Activated T-helper 9 cell treated with anti-CD3 and anti-CD28 coated beads, Interleukin-2, amount 50 U/mL, for 16 hours (primary cell): ENCODE results near the gene ANKRD22.
"Not testable (repeated sequence)": the region's sequence is repeated elsewhere in the genome, so short reads cannot be mapped to it uniquely, and the experiment has no call there.

ENCODE experiments used
- DNase-seq: peaks from one replicate; pipeline ENCODE4 v3.0.0-alpha.2; 2020; ENCODE audit warnings: low read depth

Gene ANKRD22

DNA sequence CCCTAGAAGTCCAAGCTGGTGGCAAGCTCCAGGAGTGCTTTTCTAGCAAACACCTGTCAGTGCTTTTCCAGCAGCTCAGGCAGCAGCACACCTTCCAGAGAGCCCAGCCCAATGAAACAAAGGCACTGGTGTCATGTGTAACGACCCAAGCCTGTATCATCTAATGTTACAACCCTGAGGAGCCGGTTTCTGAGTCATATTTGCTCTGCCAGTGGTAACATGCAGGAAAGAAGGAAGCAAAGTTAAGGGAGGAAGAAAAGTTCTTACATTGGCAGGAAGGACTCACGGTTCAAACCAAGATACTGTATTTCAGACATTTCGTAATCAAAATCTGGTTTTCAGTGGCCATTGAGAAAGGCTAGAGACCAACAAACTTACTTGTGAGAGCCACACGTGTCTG is at the start of gene ANKRD22:
ANKRD22 (minus strand) TSS at position 139 of the 400 bp plus-strand sequence. CDS start 237 bp downstream, outside the sequence.
- DNase-seq: no peak

DNA sequence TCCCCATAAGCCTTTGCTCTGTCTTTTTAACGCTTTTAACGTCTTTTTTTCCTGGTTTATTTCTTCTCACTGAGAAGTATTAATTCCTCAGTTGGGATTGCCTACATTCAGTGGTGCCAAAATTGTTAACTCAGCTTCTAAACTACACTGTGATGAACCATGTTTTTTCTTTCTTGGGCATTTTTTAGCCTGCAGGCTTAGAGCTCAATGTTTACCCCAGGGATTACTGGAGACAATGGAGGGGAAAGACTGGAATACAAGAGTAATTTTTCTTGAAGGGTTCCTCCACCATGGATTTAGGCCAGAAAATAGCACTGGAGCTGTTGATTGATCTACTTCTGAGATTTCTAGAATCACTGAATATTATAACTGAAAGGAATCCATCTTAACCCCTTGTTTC is 48.2 kb upstream of the ANKRD22 start:
- DNase-seq: no peak

DNA sequence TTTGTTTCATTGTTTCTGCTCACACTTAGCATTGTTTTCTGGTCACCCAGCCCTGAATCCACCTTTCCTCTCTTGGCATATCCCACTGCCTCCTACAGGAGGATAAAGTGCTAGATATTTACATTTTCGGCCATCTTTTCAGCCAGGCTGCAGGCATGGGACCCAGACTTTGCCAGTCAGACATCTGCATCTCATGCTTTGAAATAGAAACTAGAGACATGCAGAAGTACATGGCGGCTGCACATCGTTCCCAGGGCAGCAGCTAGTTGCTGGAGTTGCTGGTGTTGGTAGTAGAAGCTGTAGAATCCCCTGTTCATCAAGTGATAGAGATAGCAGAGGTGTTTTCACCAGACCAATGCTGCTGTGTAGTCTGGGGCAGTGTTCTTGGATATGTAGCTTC is 47.1 kb upstream of the ANKRD22 start:
- no peak for DNase-seq

DNA sequence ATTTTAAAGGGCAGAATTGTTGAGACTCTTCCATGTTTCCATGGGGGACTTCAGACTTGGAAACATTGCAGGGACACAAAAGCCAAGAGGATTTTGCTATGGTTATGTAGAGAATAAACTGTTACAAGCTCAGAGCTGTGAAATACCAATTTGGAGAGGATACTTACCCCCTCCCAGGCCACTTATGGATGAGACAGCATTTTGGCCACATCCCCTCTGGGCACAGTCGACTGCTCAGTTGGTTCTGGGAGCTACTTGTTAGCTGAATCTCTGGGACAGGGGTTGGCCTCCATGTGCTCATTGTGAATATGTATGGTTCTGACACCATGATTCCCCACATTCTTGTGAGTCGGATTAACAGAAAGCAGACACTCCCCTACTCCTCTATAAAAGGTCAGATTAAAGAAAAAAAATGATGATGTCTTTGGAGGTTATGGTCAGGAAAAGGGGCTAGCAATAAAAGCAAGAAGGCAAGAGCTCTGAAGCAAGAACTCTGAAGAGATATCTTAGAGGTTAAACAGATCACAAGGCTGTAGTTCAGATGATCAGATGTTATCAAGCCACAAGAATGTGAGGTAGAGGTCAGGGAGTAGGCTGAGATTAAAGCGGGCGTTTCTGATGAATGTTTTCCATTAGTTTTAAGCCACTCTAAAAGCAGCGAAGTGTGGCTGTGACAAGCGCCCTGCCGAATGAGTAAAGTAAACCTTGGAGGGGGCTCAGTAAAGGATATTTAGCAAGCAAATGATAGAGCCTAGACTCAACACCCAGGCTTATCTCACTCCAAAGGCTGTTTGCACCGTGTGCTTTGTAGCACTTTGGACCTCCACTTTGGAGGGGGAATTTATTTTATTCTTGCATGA is 45.6 kb upstream of the ANKRD22 start:
- DNase-seq: no peak

DNA sequence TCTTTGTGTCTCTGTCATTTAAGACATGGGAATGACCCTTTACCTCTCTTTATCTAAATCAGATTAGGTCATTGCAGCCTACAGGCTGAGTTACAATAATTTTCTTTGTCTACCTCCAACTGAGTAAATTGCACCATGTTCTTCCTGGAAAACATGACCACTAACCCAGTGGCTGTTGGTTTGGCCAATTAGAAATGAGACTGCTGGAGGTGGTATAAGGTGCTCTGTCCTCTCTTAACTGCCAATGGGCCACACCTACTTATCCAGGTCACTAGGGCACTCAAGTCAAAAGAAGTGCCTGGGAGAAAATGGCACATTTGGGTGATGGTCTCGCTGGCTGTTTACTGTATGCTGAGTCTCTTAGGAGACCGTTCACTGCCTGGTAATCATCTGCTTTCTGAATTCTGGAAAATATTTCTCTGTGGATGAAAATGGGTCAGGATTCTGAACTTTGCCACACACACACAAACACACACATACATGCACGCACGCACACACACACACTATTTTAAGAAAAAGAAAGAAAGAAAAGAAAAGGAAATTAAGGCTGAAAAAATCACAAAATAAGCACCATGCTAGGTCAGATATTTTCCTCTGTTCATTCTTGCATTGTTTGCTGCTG is 44.8 kb upstream of the ANKRD22 start:
- DNase-seq: no peak

DNA sequence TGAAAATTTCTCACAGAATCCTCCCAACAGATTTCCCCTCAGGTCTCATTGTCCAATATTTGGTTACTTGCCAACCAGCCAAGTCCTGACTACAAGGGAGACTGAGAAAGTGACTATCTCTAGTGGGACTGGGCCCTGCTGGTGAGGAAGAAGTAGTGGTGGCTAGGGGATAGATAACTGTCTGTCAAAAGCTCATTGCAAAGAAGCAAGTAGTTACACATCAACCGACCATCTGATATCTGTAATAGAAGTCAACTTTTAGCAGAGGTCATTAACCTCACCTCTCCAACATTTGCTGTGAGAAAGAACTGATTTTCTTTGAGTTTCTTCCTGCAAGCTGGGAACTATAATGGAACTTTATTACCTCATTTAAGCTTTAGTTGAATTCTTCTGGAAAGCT is 43.6 kb upstream of the ANKRD22 start:
- no peak for DNase-seq

DNA sequence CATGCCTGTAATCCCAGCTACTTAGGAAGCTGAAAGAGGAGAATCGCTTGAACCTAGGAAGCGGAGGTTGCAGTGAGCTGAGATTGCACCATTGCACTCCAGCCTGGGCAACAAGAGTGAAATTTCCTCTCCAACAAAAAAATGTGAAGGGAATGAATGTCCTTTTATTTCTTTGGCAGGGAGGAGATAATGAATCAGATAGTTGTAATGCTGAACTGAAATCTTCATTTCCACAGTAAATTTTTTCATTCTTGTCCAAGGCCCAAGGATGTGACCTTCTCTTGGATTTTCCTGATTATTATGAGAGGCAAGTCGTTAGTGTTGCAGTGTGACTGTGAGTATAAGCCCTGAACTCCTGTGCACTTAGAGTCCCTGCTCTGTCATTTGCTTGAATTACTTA is 42.0 kb upstream of the ANKRD22 start:
- DNase-seq: no peak

DNA sequence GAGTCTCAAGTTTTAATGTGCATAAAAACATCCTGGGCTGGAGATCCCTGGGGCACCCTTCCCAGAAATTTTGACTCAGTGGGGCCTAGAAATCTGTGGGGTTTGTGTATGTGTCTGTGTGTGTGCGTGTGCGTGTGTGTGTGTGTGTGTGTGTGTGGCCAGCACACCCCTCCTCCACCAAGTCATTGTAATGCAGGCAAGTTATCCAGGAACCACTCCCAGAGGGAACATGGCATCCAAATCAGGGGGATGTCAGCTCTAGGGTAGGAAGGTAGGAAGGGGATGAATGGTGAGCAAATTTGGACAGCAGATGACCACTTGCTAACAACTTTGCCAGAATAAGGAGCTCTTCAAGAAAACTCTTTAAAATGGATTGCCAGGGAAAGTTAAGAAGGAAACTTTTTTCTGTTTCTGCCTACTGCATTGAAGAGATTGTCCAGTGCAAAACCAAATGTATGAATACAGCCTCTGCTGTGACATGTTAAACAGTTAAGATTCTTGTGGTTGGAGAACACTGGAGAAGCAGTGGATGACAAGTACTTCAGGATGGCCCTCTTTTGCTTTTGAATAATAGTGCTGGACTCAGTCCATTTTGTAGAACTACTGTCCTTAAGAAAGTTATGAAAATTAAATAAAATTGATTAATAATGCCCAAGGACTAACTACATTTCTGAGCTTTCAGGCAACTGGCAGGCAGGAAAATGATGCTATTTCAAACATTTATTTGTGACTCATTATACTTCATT is 40.8 kb upstream of the ANKRD22 start:
- no peak for DNase-seq

DNA sequence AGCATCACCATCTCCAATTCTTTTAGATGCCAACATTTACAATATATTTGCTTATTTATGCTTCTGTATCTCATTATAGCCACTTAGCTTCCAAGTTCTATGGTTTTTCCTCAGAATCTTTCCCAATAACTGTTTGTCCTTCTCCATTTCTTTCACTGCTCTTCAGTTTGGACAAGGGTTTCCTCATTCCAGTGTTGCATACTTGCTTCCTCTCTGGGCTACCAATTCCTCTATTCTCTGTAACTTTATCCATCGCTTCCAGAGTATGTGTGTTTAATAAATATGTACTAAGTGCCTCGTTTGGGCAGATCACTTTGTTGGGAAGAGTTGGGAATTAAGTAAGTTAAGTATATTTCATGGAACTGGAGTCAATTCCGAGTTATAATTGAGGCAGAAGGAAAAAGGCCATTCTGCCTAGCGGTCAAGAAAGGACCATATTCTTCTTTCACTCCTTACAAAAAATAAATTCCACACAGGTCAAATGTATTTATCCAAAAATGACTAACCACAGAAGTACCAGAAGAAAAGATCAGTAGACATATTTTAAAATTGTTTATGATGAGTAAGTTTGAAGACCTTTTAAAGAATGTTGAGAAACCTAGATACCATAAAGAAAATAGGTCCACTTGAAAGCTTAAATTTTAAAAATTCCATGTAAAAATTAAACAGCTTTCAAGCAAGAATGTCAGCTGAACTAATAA is 39.2 kb upstream of the ANKRD22 start:
- no peak for DNase-seq

DNA sequence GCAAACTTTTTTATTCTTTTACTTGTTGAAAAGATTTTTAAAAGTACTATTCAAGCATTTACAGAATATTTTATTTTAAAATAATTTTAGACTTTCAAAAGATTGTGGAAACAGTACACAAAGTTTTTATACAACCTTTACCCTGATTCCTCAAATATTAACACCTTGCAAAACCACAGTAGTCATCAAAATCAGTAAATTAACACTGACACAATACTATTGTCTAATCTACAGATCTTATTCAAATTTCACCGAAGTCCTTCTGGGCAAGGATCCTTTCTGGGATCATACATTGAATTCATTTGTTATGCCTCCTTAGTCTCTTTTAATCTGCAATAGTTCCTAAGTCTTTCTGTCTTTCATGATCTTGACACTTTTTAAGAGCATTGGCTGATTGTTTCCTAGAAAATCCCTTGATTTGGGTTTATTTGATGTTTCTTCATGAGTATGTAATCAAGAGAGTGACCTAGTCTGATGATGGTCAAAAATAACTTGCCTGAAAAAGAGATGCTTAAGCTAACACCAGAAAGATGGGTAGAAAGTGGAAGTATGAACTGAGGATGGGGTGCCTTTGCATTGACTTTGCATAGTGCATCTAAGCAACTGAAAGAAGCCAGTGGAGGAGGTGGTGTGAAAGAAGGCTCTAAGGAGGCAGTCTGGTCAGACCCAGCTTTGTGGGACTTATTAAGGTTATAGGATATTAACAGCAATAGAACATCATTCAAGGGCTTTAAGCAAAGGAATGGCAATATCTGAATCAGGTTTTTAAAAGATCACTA is 38.1 kb upstream of the ANKRD22 start:
- no peak for DNase-seq

DNA sequence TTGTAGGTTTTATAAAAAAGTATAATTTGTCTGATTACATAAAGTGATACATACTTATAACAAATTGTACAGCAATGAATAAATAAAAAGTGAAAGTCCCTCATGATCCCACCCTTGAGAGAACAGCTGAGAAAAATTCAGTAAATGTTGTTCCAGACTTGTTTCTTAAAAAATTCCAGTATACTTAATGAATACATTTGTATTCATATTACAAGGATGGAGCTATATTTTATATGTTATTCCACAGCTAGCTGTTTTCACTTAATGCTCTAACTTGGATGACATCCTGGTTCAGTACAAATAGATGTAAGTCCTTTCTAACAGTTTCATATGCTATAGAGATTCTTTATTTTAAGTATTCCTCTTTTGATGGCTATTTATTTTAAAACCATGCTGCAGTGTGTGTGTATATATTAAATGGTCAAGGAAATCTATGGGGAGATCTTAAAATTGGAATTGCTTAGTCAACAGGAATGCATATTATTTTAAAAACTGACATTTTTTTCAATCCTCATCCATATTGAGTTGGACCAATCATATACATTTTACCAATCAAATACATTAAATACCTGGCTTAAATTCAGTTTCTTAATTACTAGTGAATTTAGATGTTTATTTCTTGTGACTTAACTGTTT is 37.3 kb upstream of the ANKRD22 start:
- DNase-seq: no peak

DNA sequence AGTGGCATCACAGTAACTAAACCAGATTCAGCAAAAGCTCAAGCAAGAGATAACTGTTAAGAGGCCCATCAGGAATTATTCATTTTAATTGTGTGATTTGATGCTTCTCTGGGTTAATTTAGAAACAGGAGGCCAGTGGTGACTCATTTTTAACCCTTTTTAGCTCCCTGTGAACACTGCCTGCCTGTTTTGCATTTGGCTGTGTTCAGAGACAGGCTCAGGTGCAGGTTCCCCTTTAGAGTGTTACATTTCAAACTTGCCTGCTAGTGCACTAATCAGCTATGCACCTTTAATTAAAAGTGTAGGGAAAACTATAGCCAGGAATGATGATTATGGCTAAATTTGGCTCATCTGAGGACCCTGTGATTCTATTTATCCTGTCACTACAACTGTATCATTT is 34.9 kb upstream of the ANKRD22 start:
- no peak for DNase-seq

DNA sequence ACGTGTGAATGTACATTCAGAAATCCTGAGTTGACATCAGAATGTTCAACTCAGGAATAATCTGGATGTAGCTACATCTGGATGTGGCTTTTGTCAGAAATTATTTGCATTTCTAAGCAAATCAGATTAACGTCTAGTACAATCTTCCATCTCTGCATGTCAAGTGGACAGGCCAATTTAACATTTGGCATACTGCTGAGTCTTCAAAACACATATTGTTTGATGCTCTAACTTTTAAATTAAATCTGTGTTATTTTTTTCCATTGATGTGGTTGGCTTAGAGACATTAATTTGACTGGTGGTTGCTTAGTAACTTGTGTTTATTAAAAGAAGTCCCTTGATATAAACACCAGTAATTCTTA is 31.8 kb upstream of the ANKRD22 start:
- no peak for DNase-seq

DNA sequence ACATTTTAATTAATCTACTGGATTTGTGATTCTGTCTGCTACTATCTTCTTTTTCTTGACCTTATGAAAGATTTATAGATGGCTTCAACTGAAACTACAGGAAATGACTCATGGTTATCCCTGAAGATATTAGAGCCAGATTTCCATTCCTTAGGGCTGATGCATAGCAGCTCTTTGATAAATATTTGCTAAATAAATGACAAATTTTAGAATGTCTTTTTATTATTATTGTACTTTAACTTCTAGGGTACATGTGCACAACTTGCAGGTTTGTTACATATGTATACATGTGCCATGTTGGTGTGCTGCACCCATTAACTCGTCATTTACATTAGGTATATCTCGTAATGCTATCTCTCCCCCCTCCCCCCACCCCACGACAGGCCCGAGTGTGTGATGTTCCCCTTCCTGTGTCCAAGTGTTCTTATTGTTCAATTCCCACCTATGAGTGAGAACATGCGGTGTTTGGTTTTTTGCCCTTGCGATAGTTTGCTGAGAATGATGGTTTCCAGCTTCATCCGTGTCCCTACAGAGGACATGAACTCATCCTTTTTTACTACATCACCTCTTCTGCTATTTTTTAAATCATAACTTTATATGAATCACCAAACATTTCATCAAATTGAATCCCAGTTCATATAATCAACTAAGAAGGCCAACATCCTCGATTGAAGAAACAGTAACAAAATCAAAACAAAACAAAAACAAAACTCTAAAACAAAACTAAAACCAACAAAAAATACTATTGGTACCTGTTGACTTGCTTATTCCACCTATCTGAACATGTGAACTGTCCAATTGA is 31.2 kb upstream of the ANKRD22 start:
- not testable (repeated sequence) for DNase-seq

DNA sequence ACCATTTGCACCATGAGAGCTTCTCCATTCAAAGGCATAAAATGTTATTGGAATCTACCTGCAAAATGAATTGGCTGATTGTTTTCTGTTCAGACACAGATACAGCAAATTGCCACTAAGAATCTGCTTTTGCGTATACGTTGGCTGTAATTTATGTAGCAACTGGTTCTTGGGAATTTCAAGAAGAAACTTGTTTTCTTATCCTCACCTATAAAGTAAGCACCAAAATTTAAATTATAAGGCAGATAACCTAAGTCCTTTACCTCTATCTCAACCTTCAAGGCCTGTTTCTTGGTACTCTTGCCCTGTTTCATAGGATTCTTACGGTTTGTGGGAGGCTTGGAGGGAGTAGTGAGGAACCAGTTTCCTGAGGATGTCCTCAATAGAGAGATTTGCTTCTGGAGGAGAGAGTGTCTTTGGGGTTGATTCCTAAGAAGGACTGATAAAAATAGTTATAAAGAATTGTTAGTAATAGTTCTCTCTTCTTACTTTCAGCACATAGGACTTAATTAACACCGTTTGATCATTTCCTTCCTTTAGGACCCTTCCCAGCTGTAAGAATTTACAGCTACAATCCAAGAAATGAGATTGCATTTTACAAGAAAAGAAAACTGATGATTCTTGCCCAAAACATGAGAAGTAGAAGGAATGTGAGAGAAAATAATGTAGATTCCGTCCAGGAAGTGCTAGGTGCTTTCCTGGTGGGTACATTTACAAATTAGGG is 30.4 kb upstream of the ANKRD22 start:
- no peak for DNase-seq

DNA sequence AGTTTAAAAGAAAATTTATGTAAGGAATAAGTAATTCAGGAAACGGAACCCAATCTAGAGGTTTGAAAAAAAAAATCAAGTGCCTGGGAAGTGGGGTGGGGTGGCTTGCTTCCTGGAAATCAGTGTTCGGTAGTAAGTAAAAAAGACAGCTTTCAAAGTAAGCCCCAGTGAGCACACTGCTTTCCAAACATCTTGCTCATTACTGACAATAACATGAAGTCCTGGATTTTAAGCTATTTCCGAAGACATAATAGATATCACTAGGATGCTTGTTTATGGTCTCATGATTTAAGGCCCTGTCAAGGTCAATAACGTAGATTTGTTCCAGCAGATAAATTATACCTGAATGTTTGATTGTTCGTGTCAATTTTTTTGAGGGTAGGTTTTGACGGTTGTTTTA is 29.7 kb upstream of the ANKRD22 start:
- no peak for DNase-seq

DNA sequence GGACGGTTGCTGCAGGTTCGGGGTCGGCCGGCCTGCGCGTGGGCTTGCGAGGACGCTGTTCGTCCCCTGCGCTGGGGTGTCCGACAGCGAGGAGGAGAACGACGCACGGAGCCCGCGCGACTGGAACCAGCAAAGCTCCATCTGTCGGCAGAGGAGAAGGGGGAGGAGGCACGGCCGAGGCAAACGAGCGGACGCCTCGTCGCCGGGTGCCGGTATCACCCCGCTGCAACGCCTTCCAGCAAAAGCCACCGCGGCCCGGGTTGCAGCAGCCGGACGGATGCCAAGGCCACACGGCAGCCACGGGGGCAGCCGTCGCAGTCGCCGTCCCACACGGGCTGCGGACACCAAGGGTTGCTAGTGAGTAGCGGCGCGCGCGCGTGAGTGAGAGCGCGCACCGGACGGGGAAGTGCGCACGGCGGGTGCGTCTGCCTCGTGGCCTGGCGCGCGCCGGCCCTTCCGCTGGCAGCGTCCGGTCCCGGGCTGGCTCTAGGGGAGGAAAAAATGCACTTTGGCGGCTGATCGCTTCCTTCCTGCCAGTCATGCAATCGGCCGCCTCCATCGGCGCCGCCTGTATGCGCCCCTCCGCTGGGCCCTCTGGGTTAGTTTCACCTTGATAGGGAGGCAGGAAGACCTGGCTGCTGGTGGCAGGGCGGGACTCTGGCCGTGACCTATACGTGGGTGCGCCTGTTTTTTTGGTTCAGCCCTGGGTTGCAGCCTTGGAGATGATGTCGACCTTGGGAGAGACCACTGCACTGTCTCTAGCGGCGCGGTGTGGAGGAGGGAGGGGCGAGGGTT is 28.8 kb upstream of the ANKRD22 start:
- DNase-seq: peak; percentile 52

DNA sequence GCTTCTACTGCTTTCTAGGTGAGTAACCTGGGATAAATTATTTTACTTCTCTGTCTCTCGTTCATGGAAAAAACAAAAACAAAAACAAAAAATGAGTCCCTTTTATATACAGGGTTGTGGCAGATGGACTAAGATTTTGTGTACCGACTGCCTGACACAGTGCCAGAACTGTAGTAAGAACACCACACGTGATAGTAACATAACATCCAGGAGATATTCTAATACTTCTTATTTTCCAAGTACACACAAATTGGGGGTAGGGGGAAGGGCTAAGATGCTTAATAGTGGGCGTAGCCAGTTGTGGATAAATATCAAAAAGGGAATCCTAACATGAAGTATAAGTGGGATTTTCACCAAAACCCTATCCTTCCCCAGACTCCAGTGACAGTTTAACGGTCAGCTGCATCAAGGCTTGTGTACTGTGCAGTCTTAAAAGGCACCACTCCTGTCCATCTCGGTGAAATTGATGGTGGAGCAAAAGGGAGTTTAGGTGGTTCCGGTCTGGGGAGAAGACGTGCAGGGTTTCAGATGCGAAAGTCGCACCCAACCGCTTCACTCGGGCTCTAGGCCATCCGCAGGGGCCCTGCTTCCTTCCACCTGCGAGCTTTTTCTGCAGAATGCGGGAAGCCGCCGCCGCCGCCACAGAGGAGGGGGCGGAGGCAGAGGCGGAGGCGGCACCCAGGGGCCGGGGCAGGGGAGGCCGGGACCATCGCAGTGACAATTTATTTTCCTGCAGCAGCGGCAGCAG is 28.1 kb upstream of the ANKRD22 start, which contains the start of gene STAMBPL1:
STAMBPL1 (plus strand) TSS at position 712 of the 748 bp plus-strand sequence. CDS start 21,464 bp downstream, outside the sequence.
- DNase-seq: peak; percentile 60
